GM21367 (cell line): ENCODE data around the gene FERMT2.
"Not testable (repeated sequence)": the region's sequence is repeated elsewhere in the genome, so short reads cannot be mapped to it uniquely, and the experiment has no call there.

Source experiments
- ATAC-seq: cut with Tn5 transposase; IDR thresholded peaks from one replicate; pipeline ENCODE4 v1.9.1; 2021; ENCODE audit not compliant: unreplicated experiment

FERMT2 gene

DNA sequence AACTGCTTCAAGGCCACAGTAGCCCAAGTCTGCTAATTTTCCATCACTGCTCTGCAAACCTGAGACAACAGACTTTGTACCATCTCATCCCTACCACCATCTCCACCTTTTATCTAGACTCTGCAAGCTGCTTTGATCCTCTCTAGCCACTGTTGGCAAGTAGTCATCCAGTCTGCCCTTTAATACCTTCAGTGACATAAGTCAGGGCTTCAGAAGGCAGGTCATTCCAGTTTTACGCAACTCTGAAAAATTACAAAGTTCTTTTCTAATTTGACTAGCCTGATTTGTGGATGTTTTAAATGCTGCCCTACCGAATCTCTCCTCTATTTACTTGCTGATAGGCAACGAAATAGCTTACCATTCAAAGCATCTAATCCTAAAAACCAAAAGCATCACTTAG lies 2.8 kb downstream of the FERMT2 start:
- no peak for ATAC-seq

DNA sequence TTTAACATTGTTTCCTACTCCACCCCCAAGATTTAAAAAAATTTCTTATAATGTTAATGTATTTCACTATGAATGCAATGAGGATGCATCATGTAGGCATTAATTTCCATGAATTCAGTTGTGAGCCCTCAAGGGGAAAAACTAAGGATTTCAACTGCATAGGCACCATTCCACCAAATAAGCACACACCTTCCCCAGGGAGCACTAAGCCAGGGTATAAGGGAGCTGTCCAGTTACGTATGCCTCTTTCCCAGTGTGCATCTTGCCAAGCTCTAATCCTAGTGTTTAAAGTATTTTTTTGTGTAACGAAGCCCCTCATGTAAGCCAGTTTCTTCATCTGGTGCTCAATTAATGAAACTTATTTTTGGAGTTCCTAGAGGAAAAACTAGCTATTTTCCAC lies 6.6 kb downstream of the FERMT2 start:
- ATAC-seq: no peak

- no peak for ATAC-seq
Measured at GRCh38 chr14:52939427-52939826, 11.4 kb downstream of the FERMT2 start.

- no peak for ATAC-seq
Measured at GRCh38 chr14:52937869-52938268, 13.0 kb downstream of the FERMT2 start.

DNA sequence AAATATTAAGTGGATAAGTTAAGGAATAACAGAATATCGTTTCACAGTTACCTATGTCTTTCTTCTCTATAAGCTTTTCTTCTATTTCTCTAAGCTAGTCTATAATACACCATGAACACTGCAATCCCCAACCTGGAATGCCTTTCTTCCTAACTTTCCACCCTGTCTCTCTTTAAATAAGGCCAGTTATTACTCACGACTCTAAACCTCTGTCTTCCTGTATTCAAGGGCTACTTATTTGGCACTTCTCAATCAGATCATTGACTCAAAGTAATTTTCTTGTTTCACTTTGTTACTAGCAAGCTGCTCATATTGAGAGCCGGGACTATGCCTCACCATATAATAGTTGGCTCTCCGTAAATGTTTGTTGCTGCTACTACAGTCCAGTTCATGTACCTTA lies 13.5 kb downstream of the FERMT2 start:
- no peak for ATAC-seq

DNA sequence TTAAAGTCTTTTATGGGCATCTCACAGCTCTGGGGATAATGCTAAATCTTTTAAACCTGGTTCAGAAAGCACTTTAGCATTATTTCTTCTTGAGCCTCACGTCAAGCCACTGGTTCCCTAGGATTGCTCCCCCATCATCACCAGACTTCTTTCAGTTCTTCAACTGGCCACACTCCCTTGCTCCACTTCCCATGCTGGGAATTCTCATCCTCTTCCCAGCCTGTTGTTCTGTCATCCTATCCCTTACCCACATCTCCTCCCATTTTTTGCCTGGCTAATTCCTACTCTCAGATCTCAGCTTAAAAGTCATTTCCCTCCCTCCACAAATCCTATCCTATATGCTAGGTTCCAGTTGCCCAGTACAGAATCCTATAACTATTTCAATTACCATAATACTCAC lies 14.4 kb downstream of the FERMT2 start:
- ATAC-seq: no peak

DNA sequence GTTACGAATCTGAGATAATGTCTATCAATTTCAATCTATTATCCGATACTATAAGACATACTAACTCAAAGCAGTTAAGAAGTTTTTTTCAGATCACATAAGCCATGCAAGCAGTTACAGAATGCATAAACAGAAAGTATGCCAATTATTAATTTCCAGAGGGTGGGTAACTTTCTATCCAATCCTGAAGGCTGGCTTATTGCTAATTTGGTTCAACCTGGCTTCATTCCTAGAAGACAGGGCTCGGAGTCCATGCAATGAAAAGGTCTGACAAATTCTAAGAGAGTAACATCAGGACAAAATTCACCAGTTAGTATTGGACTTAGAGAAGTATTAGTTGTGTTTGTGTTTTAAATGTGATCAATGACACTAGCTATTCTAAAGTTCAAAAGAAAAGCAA lies 15.0 kb downstream of the FERMT2 start:
- ATAC-seq: no peak

- ATAC-seq: no peak
Measured at GRCh38 chr14:52934762-52935161, 16.1 kb downstream of the FERMT2 start.

- no peak for ATAC-seq
Measured at GRCh38 chr14:52929192-52929807, 21.6 kb downstream of the FERMT2 start.

GRCh38 chr14:52926953-52927352 lies 23.9 kb downstream of the FERMT2 start:
- ATAC-seq: no peak

DNA sequence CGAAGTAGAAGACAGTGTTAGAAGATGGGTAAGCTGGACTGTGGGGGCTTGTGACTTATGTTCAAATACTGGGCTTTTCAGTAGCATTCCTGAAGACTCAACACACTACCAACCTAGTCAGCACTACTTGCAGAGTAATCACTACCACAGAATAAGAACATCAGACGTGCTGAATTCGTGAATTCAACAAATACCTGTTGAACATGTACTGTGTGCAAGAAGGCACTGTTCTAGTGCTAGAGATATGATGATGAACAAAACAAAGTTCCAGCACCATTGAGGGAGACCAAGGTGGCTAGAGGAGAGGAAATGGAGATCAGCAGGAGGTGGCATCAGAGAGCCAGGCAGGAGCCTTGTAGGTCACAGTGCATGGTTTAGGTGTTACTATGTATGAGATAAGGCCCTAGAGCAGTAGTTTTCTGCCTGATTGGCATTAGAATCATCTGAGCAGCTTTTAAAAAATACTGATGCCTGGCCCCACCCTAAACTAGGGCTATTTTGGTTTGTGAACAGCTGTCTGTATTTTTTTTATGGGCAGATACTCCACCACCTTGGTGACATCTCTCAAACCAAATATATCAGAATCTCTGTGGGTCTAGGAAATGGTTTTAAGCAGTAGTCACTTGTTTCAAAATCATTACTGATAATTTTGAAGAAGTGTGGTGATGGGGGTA lies 26.8 kb downstream of the FERMT2 start:
- no peak for ATAC-seq

- no peak for ATAC-seq
Measured at GRCh38 chr14:52922656-52923055, 28.2 kb downstream of the FERMT2 start.

DNA sequence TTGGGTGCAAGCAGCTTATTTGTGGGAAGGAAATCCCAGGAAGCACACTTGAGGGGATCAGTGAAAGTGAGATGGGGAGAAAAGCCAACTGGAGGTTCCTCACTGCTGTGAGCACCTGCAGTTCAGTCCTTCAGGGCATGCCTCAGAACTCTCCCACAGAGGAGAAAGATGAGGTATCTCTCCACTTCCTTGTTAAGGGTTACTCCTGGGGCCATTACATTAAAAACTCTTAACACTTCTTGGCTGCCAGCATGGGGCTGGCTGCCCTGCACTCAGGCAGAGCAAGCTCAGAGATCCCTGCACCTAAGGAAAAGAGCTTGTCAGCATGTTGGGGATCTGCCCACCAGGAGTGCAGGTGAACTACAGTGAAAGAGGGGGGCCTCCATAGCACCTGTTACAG lies 28.8 kb downstream of the FERMT2 start:
- no peak for ATAC-seq

- ATAC-seq: not testable (repeated sequence)
Measured at GRCh38 chr14:52920411-52920810, 30.4 kb downstream of the FERMT2 start.

DNA sequence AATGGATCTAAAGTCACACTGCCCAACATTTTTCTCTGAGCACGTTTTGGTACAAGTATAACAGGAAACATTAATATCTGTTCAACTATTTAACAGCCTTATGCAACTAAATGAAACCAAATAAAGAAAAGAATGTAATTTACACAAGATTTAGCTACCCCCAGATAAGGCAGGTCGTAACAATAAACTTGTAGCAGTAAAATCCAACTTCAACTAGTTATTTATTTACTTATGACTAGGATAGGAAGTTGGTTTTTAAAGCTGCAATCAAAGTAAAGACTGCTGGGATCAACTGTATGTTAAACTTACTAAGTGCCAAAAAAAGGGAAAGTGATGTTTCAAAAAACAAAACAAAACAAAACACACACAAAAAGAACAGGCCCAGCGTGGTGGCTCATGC lies 30.9 kb downstream of the FERMT2 start:
- no peak for ATAC-seq

- ATAC-seq: peak; percentile 97
Measured at GRCh38 chr14:52918486-52918885, 32.4 kb downstream of the FERMT2 start.

DNA sequence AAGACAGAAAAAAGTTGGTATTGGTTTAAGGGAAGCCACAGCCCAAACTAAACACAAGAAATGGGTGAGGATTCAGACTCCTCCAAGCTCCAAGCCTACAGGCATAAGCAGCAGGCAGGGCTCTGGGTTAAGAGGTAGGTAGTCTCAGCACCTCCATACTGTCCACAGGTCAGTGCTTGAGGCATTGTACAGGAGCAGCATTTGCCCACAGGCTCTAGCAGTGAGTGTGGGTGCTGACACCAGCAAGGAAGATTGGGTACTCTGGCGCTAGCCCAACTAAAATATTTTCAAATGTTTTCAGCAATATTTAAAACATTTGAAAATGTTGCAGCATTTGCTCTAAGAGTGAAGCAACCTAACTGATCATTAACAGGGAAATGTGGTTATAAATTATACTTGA lies 33.1 kb downstream of the FERMT2 start:
- no peak for ATAC-seq

DNA sequence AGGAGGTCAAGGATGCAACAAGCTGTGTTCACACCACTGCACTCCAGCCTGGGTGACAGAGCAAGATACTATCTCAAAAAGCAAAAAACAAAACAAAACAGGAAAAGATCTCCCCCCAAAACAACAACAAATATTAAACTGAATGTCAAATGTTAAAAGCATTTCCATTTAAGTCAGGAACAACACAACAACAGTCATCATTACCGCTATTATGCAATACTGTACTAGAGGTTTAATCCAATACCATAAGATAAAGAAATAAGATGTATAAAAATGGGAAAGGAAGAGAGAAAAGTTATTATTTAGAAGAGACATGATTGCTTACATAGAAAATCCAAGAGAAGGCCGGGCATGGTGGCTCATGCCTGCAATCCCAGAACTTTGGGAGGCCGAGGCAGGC lies 36.6 kb downstream of the FERMT2 start:
- ATAC-seq: no peak

GRCh38 chr14:52913271-52913670 lies 37.6 kb downstream of the FERMT2 start:
- ATAC-seq: no peak

DNA sequence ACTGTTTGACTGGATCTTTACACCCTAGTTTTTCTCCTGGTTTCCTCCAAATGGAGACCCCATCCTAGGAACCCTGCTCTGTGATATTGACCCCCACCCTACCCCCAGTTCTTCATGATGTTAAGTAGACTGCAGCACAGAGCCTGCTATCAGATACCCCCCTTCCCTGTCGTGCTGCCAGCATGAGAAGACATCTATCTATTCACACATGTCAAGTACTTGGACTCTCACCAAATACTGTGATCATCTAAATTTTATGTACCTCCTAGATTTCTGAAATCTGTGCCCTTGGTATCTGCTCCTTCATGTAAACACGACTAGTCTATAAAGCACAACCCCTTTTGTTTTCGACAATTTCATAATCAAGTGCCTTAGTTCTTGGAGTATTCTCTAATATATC lies 38.9 kb downstream of the FERMT2 start:
- no peak for ATAC-seq

DNA sequence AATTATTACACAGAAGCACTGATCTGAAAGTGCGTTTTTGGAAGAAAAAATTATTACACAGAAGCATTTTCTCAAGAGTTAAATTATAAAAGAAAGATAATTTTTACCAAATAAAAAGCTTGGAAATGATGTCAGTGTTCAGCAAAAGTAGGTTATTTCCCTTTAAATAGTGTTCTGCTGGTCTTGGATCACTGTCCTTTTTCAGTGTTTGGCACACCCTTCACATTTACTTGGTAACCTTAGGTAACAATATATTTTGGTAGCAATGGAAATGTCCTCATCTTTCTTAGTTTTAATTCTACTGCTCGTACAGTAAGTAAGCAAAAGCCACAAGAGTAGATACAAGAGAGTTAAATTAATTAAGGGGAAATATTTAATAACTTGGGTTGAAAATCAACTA lies 40.3 kb downstream of the FERMT2 start:
- no peak for ATAC-seq

GRCh38 chr14:52907949-52908348 lies 42.9 kb downstream of the FERMT2 start:
- no peak for ATAC-seq

DNA sequence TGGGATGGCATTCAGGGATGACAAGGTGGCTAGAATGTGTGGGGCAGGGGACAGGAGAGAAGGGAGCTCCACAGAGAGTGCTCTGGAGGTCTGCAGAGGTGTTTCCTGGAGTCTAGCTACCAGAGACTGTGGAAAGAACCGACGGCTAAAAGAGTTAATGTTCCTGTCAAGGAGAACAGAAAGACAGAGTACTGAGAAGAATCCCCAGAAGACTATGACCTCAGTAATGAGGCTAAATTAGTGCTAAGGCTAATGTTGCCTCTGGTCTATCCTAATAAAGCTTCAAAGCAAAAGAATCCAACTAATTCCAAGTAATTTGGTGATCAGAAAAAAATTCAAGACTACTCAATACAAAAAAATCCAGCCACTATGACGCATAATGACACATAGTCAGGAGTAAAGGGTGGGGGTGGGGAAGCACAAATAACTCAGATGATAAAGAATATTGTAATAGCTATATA lies 44.7 kb downstream of the FERMT2 start:
- ATAC-seq: no peak
